ENCODE measurements around the gene TSPAN7.
A peak's percentile ranks its signal among the peaks of the same experiment; 100 is the strongest.

Gene TSPAN7

DNA sequence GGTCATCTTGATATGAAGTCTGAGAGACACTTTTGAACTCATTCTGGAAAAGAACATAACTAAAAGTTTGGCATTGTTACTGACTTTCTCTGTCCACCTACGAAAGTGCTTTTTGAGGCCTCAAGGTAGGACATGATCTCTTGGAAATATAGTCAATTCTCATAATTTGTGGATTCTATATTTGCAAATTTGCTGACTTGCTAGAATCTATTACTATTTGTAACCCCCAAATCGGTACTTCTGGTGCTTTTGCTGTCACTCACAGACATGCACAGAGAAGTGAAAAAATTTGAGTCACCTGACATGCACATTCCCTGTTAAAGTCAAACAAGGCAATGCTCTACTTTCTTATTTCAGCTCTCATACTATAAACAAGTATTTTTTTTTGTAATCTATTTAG, 35.6 kb downstream of the TSPAN7 start:
- DNase-seq, result no peak

DNA sequence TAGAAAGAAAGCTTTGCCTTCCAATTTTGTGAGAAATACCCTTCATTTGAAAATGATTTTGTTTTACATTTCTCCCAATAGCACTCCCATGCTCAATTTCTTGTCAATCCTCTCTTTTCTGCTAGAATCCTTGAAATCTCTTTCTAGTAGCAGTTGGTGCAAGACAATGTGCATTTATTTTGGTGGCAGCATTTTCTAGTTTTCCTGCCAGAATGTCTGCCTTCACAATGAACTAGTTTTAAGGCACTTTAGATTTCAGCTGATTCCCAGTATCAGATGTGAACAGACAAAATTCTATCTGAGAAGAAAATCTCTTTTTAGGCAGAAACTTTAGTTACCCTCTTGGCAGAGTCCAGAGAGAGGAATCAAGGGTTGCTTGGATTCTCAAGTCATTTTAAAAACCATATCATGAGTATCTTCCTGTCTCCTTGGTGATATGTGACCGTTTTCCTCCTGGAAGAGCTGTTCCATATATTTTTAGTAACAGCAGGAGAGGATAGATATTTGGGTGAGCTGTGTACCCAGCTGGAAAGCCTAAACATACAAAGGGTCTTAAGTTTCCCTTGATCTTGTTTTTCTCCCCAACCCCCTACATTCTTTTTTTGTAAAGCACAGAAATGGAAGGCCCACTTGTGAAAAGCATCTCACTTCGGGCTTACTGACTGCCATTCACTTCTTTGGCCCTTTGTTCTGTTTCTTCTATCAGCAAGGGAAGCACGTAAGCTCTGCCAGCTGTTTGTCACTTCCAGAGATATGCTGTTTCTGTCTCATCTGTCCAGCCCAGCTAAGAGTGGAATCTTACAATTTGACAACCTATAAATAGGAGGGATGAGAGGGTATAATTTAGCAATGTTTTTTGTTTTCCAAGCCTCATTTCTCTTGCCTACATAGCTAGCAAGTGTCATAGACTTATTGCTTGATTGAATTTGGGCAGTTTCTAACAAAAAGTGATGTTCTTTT, 38.7 kb downstream of the TSPAN7 start:
- DNase-seq, result no peak

DNA sequence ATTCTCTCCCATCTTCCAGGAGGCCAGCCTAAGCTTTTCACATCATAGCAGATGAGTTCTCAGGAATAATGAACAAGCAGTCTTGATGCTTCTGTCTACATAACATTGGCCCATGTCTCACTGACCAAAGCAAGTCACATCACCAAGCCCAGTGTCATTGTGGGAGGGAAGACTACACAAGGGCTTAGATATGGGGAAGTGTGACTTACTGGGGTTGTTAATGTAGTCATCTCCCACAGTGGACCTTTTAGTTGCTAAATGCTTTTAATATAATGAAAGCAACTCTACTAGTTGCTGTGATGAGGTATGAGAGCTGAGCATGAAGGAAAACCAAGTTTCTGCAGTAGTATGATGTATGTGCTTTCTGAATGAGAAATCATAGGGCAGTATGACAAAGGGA, 40.5 kb downstream of the TSPAN7 start:
- DNase-seq, result no peak

DNA sequence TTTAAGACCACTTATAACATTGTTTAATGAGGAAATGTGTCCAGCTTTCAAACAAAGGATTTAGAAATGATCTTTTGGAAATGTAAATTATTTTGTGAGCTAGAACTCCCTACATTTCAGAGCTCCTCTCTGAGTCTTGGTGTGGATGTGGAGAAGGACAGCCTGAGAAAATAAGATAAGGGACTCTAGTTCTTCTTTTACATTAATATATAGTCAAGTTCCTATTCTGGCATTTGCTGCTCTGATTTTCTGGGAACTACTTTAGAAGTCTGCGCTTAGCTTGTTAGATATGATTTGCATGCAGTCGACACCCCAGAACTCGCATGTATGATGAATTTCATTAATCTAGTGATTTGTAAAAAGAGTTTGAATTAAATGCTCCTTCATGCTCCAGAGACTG, 45.5 kb downstream of the TSPAN7 start:
- no peak for DNase-seq

DNA sequence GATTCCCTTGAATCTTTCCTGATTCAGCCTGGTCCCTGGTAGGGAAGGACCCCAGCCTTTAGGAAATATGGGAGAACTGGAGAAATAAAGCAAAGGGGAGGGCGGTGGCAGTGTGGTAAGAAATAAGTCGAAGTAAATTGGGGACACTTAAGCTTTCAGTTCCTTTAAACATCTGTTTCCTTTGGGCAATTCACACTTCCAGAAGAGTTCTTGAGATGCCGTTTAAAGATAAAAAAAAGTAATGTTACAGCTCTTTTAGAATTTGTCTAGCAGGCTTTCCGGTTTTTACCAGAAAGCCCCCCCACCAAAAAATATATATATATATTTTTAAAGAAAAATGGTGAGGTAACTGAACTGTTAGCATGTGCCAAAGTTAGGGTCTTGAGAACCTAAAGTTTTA, 46.6 kb downstream of the TSPAN7 start:
- no peak for DNase-seq

DNA sequence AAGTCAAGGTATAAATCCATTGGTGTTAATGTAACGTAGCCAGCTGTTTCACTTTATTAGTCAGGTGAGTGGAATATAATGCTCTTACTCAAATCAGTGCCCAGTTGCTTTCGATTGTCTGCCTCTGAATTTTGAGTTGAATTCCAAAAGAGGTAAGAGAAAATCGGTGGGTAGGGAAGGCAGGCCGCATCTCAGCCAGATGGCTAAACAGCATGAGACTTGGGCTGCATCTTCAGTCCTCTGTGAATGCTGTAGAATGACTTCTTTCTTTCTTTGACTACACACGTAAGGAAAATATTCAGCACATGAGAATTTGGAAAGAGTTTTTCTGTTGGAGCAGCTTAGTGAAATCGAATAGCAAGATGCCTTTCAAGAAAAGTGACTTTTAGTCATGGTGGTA, 49.5 kb downstream of the TSPAN7 start:
- no peak for DNase-seq

DNA sequence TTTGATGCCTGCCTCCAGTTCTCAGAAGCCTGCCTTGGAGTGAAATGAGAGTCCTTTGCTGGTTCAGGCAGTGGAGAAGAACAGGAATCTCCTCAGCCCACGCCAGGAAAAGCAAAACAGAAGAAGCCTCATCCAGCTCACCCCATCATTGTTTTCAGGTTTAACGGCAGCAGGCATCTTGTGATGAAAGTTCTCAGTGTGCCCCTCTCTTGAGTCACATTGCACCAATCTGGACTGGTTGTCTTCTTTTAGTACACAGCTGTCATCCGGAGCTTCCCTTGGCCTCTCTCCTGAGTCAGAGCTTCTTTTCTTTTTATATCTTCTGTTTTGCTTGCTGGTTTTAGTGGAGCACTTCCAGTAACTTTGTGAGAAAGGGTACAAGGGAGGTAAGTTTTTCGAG, 50.9 kb downstream of the TSPAN7 start:
- DNase-seq, result no peak

DNA sequence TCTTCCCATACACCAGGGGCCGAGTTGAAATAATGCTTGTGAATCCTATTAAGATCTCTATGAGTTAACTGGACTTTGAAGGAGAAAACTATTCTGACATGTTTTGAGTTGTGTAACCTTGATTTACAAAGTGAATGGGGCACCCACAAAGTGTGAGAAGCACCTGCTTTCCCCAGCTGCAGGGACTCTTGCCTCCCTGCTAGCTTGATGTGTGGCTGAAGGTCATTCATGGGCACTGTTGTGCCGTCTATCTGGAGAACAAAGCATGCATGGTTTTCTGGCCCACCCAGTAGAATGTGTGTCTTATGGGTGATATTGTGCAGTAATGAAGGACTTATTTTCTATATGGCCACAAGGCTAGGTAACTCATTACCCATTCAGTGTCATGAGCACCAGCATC, 53.1 kb downstream of the TSPAN7 start:
- no peak for DNase-seq

DNA sequence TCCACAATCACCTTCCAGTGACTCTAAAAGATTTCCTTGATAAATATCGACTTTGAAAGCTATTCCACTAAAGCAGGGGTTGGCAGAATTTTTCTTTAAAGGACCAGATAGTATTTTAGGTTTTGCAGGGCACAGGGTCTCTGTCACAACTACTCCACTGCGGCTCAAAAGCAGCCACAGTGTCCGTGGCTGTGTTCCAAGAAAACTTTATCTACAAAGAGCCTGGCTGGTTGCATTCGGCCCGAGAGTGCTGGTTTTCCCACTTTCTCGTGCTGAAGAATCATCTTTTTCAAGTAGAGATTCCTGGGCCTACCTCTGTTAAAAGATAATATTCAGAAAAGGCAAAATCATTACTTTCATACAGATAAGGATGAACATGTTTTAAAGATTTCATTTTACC, 55.6 kb downstream of the TSPAN7 start:
- DNase-seq, result no peak

DNA sequence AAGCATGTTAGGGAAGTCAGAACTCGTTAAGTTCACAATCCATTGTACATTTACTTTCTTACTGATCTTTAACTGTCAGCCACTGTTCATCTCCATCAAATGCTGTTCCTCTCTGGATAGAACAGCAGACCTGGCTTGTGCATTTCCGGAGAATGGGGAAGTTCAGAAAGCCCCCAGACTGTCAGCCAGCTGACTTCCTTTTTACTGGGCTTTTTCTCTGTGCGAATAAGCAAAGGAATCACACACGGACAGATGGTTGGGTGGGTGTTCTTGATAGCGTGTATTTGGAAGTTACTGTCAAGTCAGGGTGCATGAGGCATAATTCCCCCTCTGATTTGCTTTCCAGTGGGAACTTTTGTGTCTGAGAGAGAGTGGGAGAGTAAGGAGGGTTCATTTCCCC, 56.8 kb downstream of the TSPAN7 start:
- DNase-seq, result no peak

DNA sequence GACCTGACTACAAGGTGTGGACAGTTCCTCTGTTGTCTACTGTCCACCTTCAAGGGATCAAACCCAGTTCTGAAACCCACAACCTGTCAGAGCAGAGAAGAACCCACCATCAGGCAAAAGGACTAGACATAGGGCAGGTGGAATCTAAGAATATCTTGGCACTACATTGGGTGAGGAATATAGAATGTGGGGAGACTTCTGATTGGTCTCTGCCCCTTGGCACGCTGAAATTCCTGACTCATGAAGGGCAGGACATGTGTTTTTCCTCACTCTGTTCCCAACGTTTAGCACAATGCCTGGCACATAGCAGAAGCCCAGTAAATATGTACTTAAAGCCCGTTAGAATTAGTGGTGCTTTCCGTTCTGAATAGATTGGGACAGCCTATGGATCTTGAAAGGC, 59.3 kb downstream of the TSPAN7 start:
- DNase-seq, result no peak

DNA sequence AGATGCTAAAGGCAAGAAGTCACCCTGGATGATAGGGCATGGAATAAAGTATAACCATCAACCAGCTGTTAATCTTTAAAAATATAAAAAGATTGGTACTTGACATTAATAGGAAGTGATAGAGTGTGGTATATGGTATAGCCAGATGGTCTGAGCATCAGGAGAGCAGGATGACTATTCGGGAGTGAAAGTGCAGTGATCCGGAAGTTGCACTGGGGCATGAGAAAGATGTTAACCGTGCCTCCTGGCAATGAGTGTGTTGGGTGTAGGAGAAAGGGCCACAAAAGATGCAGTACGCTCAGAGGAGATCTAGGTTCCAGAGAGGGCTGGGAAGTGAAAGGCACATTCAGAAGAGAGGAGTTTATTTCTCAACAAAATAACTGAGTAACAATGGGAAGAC, 65.0 kb downstream of the TSPAN7 start:
- no peak for DNase-seq

DNA sequence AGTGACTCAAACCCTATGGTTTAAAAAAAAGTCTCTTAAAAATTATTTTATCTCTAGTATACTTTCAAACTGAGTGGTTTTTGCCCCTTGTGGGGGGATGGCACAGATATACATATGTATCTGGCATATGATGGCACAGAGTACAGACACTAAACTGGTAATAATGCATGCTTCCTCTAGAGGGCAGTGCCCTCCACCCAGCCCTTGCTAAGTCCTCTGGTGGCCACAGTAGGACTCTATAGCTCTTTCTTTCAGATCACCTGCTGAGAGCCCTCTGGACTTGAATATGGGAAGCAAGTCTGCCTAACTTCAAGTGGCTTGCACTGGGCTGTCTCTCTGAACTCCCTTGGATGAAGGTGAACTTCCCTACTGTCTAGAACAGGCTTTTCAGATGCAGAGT, 66.3 kb downstream of the TSPAN7 start:
- DNase-seq, result peak; percentile 5

DNA sequence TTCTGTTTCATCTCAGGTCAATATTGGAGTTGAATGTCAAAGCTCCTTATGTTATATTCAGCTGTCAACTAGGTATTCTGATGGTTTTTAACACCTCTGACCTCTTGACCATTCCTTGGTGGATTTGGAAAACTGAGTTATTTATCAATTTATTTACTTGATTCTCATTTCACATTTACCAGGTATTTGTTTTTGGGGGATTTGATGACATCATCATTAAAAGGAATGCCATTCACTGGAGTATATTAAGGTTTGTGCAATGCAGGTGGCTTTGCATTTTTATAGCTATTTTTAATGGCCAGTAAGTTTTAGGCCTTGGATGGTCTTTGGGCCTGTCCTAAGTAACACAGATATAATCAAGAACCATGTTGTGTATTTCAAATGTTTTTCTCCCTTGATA, 67.2 kb downstream of the TSPAN7 start:
- DNase-seq, result no peak

DNA sequence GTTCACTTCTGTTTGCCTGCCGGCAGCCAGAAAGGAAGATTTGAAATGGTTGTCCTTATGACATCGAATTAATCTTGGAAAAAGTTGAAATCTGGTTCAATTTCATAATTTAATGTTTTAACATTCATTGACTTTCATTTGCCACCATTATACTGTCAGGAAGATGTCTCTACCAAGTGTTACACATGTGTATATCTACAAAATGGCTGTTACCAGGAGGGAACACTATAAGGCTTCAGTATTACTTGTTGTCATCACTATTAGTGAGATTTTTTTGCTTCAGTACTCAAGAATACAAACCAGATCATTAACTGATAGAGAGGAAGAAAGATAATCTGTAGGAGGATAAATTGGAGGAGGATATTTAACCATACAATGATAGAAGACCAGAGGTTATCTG, 71.2 kb downstream of the TSPAN7 start:
- no peak for DNase-seq

DNA sequence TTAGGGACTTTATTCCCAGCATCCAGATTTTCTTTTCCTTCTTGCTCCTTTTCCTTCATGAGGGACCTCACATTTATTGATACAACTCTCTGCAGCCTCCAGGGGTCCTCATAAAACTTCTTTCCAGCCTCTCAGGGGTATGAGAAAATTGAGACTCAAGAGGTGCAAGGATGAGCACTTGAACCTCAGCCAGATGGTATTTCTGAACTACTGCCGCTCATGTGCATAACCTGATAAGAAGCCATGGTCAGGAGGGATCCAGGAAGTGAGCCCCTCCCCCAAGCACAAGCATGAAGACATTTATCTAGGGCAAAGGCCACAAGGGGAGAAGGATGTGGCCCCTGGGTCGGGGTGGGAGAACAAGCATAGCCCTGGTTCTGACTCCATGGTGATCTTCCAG, 73.3 kb downstream of the TSPAN7 start:
- DNase-seq, result no peak

DNA sequence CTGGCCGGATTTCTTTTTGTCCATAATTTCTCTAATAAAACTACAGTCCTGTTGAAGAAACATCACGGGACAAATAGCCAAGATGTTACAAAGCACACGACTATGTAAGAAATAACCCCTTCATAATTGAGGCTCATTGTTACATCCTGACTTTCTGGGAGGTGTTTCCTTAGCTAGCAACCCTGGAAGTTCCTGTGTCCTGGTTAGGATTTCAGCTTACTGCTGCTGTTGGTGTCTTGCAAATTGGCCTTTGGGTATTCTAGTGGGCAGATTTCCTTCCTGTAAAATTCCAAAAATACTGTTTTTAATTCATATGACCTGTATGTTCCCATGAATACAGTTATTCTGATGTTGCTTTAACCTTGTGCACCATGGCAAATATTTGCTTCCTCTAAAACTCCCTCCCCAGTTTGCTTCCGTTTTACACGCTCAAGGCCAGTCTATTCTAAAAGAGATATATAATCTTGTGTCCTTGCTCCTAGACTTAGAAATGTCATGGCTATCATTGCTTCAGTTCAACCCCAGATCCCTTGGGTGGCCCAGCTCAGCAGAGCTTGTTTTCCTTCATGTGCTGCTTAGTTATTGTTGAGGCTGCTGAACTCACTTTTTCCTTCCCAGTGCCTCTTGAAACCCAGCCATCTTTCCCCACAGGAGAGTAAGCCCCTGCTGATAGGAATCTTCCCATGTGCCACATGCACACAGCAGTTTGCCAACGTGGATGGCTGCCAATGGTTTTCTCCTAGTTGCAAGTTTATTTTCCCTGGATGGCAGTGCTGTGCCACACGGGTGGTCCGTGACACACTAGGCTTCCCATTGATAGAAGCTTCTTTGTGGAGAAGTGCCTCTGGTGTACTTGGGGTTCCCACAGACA, 75.8 kb downstream of the TSPAN7 start:
- no peak for DNase-seq

DNA sequence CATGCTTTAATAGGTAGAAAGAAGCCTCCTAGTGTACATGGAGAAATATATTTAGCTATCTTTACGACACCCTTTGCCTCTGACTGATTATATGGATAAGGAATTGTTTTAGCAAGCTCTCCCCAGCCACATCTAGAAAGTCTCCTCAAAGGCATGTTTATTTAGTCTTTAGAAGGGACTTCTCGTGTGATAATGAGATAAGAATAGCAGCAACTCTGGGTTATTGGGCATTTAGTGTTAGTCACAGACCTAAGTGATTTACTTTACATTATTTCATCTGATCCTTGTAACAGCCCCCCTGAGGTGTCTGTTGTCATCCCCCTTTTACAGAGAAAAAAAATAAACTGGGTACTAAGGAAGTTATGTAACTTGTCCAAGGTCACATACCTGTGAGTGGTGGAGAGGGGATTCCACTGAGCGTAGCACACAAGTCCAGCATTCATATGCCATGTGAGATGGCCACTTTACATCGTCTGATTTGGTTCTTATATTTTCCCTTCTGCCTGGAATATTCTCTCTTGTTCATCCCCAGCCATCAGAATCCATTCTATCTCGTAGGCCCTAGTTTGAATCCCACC, 77.7 kb downstream of the TSPAN7 start:
- no peak for DNase-seq

DNA sequence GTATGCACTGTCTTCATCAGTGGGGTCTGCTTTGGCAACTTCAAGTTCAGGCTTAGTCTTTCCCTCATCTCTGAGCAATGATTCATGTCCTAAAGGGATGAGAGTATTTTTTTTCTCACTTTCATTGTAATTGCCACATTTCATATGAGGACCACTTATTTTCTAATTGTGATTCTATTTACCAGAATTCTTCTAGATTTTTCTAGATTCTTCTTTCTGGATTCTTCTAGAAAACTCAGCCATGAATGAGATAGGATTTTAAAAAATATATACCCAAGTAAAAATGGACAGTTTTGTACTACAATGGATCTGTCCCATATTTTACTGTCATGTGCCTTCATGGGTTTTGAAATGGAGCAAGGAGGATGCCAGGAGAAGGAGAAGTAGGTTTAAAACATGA, 78.4 kb downstream of the TSPAN7 start:
- DNase-seq, result no peak

DNA sequence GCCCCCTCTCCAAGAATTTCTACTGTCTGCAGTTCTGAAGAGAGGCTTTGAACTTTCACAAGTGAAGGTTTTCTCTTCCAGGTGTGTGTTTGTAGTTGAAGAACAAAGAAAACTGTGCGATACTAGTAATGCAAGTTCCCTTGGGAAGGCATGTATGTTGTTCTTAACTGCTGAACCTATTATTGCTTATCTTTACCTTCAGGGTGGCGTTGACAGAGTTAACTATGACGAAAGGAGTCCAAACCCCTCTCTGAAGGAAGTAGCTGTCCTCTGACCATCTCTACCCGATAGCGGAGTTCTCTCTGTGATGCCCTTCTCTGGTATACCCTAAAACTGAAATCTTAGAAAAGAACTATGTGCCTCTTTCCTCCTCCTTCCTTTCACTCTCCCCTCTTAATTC, 79.9 kb downstream of the TSPAN7 start:
- no peak for DNase-seq

DNA sequence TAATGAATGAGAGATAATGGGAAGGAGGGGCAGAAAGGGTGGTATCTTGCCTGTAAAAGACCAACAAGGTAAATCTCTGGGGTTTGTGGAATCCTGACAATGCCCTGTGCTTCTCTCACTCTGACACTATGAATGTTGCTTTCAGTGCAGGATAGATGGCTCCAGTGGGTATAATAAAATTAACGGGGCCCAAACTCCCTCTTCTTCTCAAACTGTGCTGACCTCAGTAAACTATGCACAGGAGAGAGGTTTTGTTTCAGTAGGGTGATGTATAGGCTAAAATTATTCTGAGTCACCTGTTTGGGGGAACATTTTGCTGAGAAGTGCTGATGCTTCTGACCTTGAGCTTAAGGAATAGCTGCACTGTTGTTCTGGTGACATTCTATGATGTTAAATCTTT, 82.6 kb downstream of the TSPAN7 start:
- no peak for DNase-seq

DNA sequence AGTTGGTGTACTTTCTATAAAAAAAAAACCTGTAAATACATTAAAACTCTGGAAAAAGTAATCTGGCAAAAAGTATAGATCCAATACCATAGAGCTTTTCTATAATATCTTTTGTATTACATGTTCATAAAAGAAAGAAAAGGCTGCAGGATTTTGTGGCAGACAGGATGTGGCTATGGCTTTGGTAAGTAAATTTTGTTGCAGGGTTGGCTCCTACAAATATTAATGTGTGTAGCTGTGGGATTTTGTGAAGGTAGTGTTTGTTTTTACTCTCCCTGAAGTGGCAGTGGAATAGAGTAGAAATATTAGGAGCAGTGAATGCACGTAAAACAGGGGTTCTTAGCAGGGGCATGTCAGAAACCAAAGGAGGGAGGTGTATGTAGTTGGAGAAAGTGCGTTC, 84.8 kb downstream of the TSPAN7 start:
- no peak for DNase-seq

DNA sequence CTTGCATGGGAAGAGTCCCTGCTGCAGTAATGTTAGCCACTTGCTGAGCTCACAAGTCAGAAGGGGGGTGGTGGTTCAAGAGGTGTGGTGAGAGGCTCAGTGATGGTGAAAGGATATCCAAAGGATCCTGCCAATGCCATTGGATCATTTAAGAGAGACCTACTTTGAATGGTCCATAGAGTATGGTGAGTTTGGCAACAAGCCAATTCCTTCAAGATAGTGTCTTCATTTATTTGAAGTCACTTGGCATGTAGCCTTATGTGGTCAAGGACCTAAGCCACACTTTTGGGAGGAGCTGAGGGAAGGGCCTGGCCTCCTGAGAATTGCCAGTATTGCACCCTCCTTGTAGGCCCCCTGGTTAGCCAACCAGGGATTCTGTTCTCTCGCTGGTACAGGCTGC, 87.9 kb downstream of the TSPAN7 start:
- DNase-seq, result no peak

Data from fibroblast of skin of right biceps (primary cell).